GM23248 (cell line): ENCODE results near the gene NME2. TPM values are rescaled to one million over a fixed set of nuclear protein-coding genes. Genes with fewer than 3 reads are reported as not detected.

Source experiments
- DNase-seq: peaks from one replicate; pipeline ENCODE4 v3.0.0-alpha.2; 2015
- H2AFZ ChIP-seq: fragments of 200-600 bp; sonication (generic); 2 replicates; pipeline ENCODE4 v1.6.1; 2016; ENCODE audit warnings: antibody characterized with exemption
- H3F3A ChIP-seq: fragments of 200-600 bp; sonication (generic); 2 replicates; pipeline ENCODE4 v1.6.1; 2016; ENCODE audit warnings: mild to moderate bottlenecking, antibody characterized with exemption, mixed run types; ENCODE audit not compliant: insufficient read depth
- H3K27ac ChIP-seq: fragments of 200-600 bp; sonication (generic); 2 replicates; pipeline ENCODE4 v1.5.1; 2016; ENCODE audit warnings: mild to moderate bottlenecking
- H3K27me3 ChIP-seq: fragments of 200-600 bp; sonication (generic); replicated peaks from 2 replicates; pipeline ENCODE4 v1.6.1; 2016; ENCODE audit warnings: mild to moderate bottlenecking; ENCODE audit not compliant: insufficient read depth
- H3K36me3 ChIP-seq: fragments of 200-600 bp; sonication (generic); 2 replicates; pipeline ENCODE4 v1.6.1; 2016; ENCODE audit warnings: low read depth, mild to moderate bottlenecking
- H3K4me1 ChIP-seq: fragments of 200-600 bp; sonication (generic); 2 replicates; pipeline ENCODE4 v1.6.1; 2016; ENCODE audit warnings: mild to moderate bottlenecking; ENCODE audit not compliant: insufficient read depth
- H3K4me2 ChIP-seq: fragments of 200-600 bp; sonication (generic); one replicate; pipeline ENCODE4 v1.6.1; 2016; ENCODE audit warnings: mild to moderate bottlenecking; ENCODE audit not compliant: unreplicated experiment
- H3K4me3 ChIP-seq: fragments of 200-600 bp; sonication (generic); 2 replicates; pipeline ENCODE4 v1.5.1; 2016; ENCODE audit warnings: mild to moderate bottlenecking
- H3K79me2 ChIP-seq: fragments of 200-600 bp; sonication (generic); 2 replicates; pipeline ENCODE4 v1.6.1; 2016; ENCODE audit warnings: mild to moderate bottlenecking; ENCODE audit not compliant: insufficient read depth
- H3K9ac ChIP-seq: fragments of 200-600 bp; sonication (generic); 2 replicates; pipeline ENCODE4 v1.6.1; 2016; ENCODE audit warnings: mild to moderate bottlenecking
- H3K9me2 ChIP-seq: fragments of 200-600 bp; sonication (generic); 2 replicates; pipeline ENCODE4 v1.6.1; 2016; ENCODE audit warnings: mixed run types, mild to moderate bottlenecking, moderate library complexity; ENCODE audit not compliant: insufficient read depth
- H3K9me3 ChIP-seq: fragments of 200-600 bp; sonication (generic); one replicate; pipeline ENCODE4 v1.6.1; 2017; ENCODE audit warnings: low read depth
- H4K20me1 ChIP-seq: fragments of 200-600 bp; sonication (generic); 2 replicates; pipeline ENCODE4 v1.6.0; 2016; ENCODE audit not compliant: insufficient read depth
- EZH2 ChIP-seq: fragments of 200-600 bp; sonication (generic); IDR thresholded peaks from 2 replicates; pipeline ENCODE4 v1.6.1; 2018; ENCODE audit warnings: antibody characterized with exemption, mild to moderate bottlenecking; ENCODE audit not compliant: insufficient read depth, poor library complexity, severe bottlenecking
- EZH2phosphoT487 ChIP-seq: fragments of 200-600 bp; sonication (generic); IDR thresholded peaks from 2 replicates; pipeline ENCODE4 v1.6.1; 2018; ENCODE audit warnings: antibody characterized with exemption, moderate library complexity, mild to moderate bottlenecking, low read depth; ENCODE audit not compliant: insufficient read depth
- WGBS, 2 experiments: methylation state at CpG; one replicate each; pipeline ENCODE4 v1.1.6; 2015 to 2017; ENCODE audit warnings: low lambda C conversion rate in 2 of 2, low coverage in 1 of 2; ENCODE audit errors: missing lambda C conversion rate in 2 of 2; 5-methylcytosine and 5-hydroxymethylcytosine counted together
- in situ Hi-C: fragments of 300-500 bp; cut with MboI; formaldehyde crosslinking; loops from 2 replicates; pipeline ENCODE4 v1.15.0; 2020
- polyA plus RNA-seq: library from polyadenylated mRNA; unstranded; fragments of >200 nt; fragmentation: Nextera tagmentation; extraction: Ambion mirVana; gene quantifications from 2 replicates; pipeline ENCODE4 v1.2.1, GENCODE V29; 2016
- total RNA-seq: library from RNA; depleted of rRNA; stranded (reverse); fragments of >200 nt; shearing (Covaris generic); gene quantifications from 2 replicates; pipeline ENCODE4 v1.2.3, GENCODE V29; 2014

Gene NME2
- total and polyA plus RNA-seq, 2 experiments from 2014 or later, result 673 to 933 TPM

- Histone ChIP-seq H3F3A (no peaks in the 10 kb centered on the region), H3K4me3 (no peak overlapping the region), H3K9ac (no peak overlapping the region), H3K79me2 (no peaks in the 10 kb centered on the region), H3K27me3 (no peaks in the 10 kb centered on the region), H2AFZ (no peak overlapping the region), H3K4me2 (no peak overlapping the region), H3K4me1 (no peaks in the 10 kb centered on the region), H3K9me2 (no peaks in the 10 kb centered on the region), H4K20me1 (no peaks in the 10 kb centered on the region; the same call in 1 of the 2 replicates), H3K36me3 (peaks cover 51% of the 10 kb centered on the region), H3K9me3 (no peaks in the 10 kb centered on the region), H3K27ac (no peak overlapping the region)
- no peak for DNase-seq
- 92 to 97% methylated on average over 6 of the region's 6 CpGs for WGBS, 2 experiments
- in situ Hi-C loops, result no loop called here
- TF ChIP-seq EZH2 (no peak), EZH2phosphoT487 (no peak)
Measured at GRCh38 chr17:51200295-51200694, 34.1 kb downstream of the NME2 start.

- in situ Hi-C loops, result no loop called here
- H3K9me3 ChIP-seq, result no peaks in the 10 kb centered on the region
- H4K20me1 ChIP-seq, result no peaks in the 10 kb centered on the region; the same call in 1 of the 2 replicates
- no peak overlapping the region for H3K27ac ChIP-seq
- no peak overlapping the region for H3K4me3 ChIP-seq
- no peak for TF ChIP-seq EZH2phosphoT487
- no peak for TF ChIP-seq EZH2
- no peaks in the 10 kb centered on the region for H3F3A ChIP-seq
- DNase-seq, result no peak
- no peaks in the 10 kb centered on the region for H3K79me2 ChIP-seq
- WGBS, 2 experiments, result 90 to 94% methylated on average over 2 of the region's 2 CpGs
- no peaks in the 10 kb centered on the region for H3K9me2 ChIP-seq
- no peak overlapping the region for H2AFZ ChIP-seq
- H3K36me3 ChIP-seq, result peaks cover 52% of the 10 kb centered on the region
- no peak overlapping the region for H3K4me2 ChIP-seq
- H3K4me1 ChIP-seq, result no peaks in the 10 kb centered on the region
- H3K9ac ChIP-seq, result no peak overlapping the region
- H3K27me3 ChIP-seq, result no peaks in the 10 kb centered on the region
Measured at GRCh38 chr17:51200846-51201245, 34.6 kb downstream of the NME2 start.

- DNase-seq, result no peak
- Histone ChIP-seq H3K27me3 (no peaks in the 10 kb centered on the region), H3K79me2 (no peaks in the 10 kb centered on the region), H2AFZ (no peak overlapping the region), H3K4me2 (no peak overlapping the region), H3F3A (no peaks in the 10 kb centered on the region), H3K9me2 (no peaks in the 10 kb centered on the region), H4K20me1 (no peaks in the 10 kb centered on the region; the same call in 1 of the 2 replicates), H3K4me3 (no peak overlapping the region), H3K36me3 (peaks cover 70% of the 10 kb centered on the region), H3K9ac (no peak overlapping the region), H3K27ac (no peak overlapping the region), H3K9me3 (no peaks in the 10 kb centered on the region), H3K4me1 (no peaks in the 10 kb centered on the region)
- in situ Hi-C loops, result no loop called here
- TF ChIP-seq EZH2phosphoT487, result no peak
- no peak for TF ChIP-seq EZH2
Measured at GRCh38 chr17:51203838-51204237, 37.6 kb downstream of the NME2 start.

- no peaks in the 10 kb centered on the region for H3K9me2 ChIP-seq
- H4K20me1 ChIP-seq, result no peaks in the 10 kb centered on the region
- H3K27ac ChIP-seq, result no peak overlapping the region
- H3K4me2 ChIP-seq, result no peak overlapping the region
- TF ChIP-seq EZH2 (no peak), EZH2phosphoT487 (no peak)
- no peaks in the 10 kb centered on the region for H3K79me2 ChIP-seq
- DNase-seq, result no peak
- no peaks in the 10 kb centered on the region for H3F3A ChIP-seq
- no peak overlapping the region for H3K4me3 ChIP-seq
- no peak overlapping the region for H3K9ac ChIP-seq
- no peaks in the 10 kb centered on the region for H3K9me3 ChIP-seq
- peaks cover 55% of the 10 kb centered on the region for H3K36me3 ChIP-seq
- H3K27me3 ChIP-seq, result no peaks in the 10 kb centered on the region
- in situ Hi-C loops, result no loop called here
- H2AFZ ChIP-seq, result no peak overlapping the region
- H3K4me1 ChIP-seq, result no peaks in the 10 kb centered on the region
- 56 to 70% methylated on average over 1 of the region's 1 CpG for WGBS, 2 experiments
Measured at GRCh38 chr17:51214920-51215319, 48.7 kb downstream of the NME2 start.

GRCh38 chr17:51217946-51218345 lies 51.7 kb downstream of the NME2 start:
- Histone ChIP-seq H3K4me3 (no peak overlapping the region), H3K9ac (no peak overlapping the region), H3K36me3 (peaks cover 52% of the 10 kb centered on the region), H3K4me1 (no peaks in the 10 kb centered on the region), H3K27ac (no peak overlapping the region), H3K9me2 (no peaks in the 10 kb centered on the region), H4K20me1 (no peaks in the 10 kb centered on the region), H3F3A (no peaks in the 10 kb centered on the region), H3K79me2 (peaks cover 21% of the 10 kb centered on the region; the same call in 1 of the 2 replicates), H3K9me3 (no peaks in the 10 kb centered on the region), H2AFZ (no peak overlapping the region), H3K27me3 (no peaks in the 10 kb centered on the region), H3K4me2 (no peak overlapping the region)
- 100% methylated on average over 1 of the region's 1 CpG for WGBS, 2 experiments
- in situ Hi-C loops, result no loop called here
- TF ChIP-seq EZH2phosphoT487 (no peak), EZH2 (no peak)
- no peak for DNase-seq
